C1 segment of cervical spinal cord (tissue), 14 donors: ENCODE data around the gene ST6GAL1.
A peak's percentile ranks its signal among the peaks of the same experiment; 100 is the strongest.
"Not testable (repeated sequence)": the region's sequence is repeated elsewhere in the genome, so short reads cannot be mapped to it uniquely, and the experiment has no call there.

Experiments
- DNase-seq, 14 donors: peaks; one replicate each; lab custom pipeline; 2025; lab: John Stamatoyannopoulos, UW

ST6GAL1 gene

DNA sequence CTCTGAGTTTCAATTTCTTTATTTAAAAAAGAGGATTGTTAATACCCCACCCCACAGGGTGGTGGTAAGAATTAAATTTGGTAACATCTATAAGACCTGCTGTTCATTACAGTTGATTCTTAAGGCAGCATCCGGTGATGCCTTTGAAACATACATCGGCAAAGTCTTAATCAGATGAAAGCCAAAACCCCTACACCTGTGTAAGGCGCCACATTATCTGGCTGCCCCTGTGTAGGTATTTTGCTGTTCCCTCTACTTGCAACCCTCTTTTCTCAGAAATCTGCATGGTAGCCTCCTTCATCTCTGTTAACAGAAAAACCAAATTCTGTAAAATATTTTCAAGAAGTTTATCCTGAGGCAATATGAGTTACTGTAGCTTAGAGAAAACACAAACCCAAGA is 90.0 kb downstream of the ST6GAL1 start:
- no peak for DNase-seq

DNA sequence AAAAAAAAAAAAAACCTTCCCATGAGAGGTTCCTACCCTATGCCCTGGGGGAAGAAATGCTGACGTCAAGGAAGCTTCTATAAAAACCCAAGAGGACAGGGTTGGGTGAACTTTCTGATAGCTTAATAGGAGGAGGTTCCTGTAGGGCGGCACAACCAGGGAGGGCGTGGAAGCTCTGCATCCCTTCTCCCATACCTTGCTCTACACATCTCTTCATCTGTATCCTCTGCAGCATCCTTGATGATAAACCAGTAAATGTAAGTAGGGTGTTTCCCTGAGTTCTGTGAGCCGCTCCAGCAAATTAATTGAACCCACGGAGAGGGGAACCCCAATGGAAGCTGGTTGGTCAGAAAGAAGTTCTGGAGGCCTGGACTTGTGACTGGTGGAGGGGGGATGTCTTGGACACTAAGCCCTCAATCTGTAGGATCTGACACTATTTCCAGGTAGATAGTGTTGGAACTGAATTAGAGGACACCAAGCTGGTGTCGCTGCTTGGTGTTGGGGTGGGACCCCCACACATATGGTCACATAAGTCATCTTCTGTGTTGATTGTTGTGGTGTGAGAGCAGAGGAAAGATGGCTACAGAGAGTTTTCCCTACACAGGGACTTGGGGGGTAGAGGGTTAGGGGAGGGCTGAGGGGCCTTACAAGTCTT is 91.5 kb downstream of the ST6GAL1 start:
- DNase-seq, result no peak

DNA sequence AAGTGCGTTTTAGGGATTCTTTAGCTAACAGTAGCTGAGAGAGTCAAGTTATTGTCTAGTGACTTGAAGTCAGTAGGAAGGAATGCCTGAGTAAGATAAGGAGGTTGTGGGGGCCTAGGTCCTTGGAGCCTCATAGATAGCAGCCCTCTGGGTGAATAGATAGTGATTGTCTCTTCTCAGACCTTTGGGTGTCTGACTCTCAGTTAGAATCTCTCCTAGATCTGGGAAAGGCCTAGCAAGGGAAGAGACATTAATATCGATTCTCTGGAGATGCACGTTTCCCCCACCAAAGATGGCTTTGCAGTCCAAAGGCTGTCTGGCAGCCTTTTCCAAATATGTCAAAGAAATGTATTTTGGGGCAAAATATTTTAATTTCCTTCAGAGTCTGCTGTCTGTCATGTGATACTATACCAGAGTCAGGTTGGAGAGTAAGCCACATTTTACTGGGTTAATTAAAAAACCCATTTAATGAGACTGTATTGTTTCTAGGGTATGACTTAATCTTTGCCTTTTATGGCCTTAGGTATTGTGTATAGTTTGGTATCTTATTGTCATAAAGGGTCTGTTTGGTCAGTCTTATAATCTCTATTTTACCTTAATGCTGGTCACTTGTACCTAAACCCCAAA is 92.2 kb downstream of the ST6GAL1 start:
- DNase-seq, result no peak

DNA sequence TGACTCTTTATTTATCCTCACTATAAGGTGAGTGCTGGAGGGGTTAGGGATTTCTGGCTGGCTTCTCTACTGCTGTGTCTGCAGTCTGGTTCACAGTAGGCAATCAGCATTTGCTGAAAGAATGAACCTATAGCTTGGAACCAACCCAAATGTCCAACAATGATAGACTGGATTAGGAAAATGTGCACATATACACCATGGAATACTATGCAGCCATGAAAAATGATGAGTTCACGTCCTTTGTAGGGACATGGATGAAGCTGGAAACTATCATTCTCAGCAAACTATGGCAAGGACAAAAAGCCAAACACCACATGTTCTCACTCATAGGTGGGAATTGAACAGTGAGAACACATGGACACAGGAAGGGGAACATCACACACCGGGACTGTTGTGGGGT is 93.0 kb downstream of the ST6GAL1 start:
- DNase-seq, result not testable (repeated sequence)

DNA sequence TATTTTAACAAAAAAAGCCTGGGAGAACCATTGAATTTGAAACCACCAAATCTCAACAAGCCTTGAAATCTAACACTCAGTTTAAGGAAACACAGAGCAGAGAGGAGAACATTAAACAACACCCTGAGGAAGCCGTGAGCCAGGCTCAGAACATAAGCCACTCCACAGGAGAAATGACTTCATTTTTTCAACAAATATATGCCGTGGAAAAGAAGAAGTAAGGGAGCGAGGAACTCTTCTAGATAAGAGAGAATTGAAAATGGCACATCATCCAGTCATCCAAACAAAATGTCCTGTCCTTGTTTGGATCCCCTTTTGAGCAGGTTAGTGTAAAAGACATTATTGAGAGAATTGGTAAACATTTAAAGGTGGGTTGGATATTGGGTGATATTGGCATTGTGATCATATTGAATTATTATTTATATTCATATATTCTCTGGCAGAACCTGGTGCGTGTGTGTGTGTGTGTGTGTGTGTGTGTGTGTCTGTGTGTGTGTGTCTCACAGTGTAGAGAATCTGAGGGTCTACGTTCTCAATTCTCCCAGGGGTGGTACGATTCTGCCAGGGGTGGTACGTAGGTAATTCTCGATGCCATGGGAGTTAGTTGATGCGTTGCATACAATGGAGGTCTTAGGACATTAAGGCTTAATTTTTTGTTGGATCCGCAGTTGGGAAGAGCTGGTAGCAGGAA is 94.4 kb downstream of the ST6GAL1 start:
- no peak for DNase-seq

DNA sequence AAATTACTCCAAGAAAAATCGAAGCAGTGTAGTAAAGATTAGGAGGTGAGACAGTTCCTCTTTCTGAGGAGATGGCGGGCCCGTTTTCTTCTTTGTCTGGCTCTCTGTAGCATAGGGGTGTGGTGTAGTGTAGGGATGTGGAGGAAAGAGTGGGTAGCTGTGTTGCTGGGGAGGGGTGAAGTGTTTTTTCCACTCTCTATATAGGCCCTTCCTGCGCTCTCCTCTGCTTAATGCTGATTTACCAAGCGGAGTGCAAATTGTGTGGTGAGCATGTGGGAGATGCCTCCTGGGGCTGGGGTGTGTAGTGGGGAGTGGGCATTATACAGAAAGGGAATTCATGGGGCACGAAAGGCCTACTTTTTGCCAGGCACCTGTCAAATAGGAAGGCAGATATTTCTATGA is 94.9 kb downstream of the ST6GAL1 start:
- DNase-seq, result no peak

DNA sequence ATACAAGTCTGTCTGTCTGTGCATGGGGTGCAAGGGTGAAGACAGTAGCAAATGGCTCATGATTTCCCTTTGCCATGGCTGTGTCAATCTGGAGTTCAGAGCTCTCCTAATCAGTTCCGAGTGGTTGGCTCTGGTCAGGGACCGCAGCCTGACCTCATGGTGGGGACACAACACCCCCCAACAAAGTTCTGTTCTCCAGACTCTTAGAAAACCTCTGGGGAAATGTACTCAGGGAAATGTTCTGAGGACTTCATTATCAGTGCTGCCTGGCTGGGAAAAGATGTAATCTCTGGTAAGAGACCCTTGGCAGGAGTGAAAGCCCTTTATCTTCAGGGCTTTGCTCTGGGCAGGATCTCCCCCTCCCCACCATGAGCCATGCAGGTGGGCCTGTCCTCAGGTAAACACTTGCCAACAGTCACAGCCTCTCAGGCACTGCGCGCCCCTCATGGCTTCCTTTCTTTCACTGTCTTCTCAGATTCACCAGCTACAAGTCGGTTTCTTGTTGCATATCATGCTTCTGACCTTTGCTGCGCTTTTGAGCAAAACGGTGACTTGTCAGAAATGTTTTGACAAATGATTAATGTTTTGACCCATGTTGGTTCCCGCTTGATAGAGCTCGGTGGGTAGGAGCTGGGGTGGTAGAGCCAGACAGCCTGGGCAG is 95.5 kb downstream of the ST6GAL1 start:
- no peak for DNase-seq

DNA sequence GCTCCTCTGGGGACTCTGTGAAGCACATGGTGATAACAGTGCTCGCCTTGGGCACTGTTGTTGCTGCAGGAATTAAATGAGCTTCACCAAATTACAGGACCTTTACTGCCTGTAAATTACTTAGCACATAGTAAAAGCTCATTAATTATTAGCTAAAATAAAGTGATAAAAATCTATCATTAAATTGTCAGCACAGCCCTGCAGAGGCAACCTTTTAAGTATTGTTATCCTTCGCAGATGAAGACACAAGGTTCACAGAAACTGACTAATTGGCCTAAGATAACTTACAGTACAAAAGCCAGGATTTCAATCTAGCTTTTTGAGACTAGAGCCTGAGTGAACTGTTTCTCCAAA is 96.0 kb downstream of the ST6GAL1 start:
- no peak for DNase-seq

DNA sequence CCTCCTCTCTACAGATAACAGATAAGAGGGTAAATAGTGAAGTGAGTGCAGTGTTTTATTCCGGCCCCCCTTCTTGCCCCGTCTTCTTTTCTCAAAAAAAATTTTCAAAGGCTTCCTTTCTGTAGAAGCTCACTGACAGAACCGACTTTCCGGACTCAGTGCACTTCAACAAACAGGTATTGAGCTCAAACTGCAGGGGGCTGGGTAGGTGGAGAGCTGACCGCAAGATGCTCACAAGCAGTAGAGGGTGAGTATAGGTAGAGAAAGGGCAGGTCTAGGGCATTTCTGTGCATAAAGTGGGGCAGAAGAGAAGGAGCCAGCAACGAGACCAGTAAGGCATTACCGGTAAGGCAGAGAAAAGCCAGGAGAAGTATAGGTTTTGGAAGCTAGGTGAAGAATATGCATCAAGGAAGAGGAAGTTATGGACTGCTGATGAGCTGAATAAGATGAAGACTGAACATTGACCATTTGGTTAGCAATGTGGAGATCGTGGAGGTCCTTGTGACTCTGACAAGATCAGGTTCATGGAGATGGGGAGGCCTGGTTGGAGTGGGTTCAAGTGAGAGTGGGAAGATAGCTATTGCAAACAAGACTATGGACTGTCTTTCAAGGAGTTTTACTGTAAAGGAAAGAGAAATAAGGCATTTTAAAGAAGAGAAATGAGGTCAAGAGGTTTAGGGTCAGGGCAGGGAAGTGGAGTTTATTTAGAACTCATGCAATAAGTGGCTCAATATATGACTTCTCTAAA is 97.4 kb downstream of the ST6GAL1 start:
- DNase-seq, result no peak

DNA sequence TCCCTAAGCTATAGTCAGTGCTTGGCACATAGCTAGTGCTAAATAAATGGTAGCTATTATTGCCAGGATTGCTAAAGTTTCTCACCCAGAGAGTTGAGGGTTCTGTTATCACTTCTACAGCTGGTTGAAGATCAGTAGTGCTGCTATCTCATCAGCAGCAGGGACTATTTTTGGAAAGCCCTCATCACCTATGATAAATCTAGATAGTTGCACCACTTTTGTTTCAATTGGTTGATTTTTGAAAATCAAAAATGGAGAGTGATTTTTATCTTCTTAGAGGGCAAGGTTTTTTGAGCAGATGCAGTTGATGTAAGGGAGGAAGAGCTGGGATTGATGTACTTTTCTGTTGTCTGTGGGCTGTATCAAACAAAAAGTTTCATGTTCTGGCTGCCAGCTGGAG is 101.6 kb downstream of the ST6GAL1 start:
- no peak for DNase-seq

DNA sequence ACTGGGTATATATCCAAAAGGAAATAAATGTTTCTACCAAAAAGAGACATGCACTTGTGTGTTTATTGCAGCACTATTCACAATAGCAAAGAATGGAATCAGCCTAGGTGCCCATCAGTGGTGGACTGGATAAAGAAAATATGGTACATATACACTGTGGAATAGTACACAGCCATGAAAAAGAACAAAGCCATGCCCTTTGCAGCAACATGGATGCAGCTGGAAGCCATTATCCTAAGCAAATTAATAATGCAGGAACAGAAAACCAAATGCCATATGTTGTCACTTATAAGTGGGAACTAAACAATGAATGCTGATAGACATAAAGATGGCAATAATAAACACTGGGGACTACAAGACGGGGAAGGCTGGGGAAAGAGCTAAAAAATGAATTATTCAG is 106.1 kb downstream of the ST6GAL1 start:
- DNase-seq, result no peak

DNA sequence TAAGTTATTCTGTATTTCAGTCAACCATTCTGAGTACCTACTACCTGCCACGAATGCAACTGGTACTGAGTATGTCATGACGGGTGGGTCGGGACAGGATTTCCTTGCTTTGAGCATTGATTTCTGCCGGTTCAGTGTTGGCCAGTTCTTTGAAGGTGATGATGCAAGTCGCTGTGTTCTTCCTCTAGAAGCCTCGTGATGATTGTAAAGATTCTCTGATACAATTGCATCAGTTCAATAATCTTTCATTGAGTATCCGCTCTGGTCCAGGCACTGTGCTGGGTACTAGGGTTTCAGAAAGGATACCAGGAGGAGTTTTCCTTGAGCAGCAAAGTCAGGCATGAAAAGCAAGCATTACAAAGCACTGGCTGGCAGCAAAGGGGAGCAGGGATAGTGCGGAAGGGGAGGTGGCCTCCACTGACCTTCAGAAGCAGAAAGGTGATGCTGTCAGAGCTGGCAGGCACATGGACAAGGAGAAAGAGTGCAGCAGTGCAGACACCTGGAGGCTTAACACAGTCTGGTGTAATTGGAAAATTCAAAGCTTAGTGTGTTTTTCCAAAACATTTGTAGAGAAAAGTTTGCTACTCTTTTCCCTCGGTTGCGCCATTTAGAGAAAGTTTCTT is 108.9 kb downstream of the ST6GAL1 start:
- no peak for DNase-seq

DNA sequence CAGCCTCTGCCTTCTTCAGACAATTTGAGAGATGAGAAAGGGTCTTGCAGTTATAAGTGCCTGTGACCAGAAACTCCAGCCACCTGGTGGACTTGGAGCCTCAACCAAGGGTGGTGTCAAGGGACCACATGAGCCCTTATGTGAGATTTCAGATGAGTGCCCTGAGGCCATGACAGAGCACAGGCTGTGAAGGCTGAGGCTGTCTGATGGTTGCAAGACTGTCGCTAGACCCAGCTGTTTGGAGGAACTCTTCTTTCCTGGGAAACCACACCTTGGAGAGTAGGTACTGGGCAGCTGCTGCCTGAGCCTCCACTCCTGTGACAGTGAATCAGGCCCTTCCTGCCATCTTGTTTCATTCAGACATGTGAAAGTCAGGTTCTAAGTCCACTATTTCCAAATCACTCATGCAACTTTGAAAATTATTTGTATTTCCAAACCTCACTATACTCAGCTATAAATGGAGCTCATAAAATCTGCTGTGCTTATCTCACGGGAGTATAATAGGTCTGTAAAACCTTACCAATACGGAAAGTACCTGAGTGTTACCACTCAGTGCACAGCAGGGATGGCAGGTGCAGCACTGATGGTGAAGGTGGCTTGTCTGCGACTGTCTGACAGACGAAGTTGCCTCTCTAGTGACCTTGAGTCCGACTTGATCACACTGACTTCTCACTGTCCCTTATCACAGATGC is 109.5 kb downstream of the ST6GAL1 start:
- DNase-seq, result no peak

DNA sequence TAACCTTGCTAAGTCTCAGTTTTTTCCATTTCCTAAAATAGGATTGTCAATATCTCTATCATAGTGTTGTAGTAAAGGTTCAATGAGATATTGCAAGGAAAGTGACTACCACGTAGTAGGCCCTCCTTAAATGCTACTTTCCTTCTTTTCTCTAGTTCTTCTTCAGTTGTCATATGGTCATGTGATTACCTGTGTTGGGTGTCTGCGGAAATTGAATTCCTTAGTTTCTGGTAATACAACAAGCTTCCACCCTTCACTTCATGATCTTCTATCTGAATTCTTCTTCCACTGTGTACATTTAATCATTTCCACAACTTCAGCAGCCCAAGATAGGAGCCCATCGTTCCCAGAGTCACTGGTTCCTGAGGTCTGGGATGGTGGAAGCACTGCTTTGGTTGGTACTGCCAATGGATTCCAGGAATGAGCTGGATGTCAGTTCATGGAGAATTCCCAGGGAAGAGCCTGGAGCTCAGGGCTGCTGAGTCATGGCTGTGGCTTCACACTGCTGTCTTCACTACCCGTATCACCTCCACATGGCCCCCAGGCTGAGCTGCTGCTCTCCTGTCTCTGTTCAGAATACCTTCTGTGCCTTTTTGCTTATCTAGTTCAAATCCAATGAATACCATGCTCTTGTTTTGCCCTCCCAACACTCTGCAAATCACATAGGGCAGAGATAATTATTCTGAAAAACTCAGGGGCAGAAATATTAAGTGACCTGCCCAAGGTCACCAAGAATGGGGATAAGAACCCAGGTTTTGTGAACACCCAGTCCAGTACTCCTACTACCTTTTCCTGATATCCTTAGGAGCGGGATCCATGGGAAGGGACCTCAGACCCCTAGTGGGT is 110.4 kb downstream of the ST6GAL1 start:
- DNase-seq, result no peak

DNA sequence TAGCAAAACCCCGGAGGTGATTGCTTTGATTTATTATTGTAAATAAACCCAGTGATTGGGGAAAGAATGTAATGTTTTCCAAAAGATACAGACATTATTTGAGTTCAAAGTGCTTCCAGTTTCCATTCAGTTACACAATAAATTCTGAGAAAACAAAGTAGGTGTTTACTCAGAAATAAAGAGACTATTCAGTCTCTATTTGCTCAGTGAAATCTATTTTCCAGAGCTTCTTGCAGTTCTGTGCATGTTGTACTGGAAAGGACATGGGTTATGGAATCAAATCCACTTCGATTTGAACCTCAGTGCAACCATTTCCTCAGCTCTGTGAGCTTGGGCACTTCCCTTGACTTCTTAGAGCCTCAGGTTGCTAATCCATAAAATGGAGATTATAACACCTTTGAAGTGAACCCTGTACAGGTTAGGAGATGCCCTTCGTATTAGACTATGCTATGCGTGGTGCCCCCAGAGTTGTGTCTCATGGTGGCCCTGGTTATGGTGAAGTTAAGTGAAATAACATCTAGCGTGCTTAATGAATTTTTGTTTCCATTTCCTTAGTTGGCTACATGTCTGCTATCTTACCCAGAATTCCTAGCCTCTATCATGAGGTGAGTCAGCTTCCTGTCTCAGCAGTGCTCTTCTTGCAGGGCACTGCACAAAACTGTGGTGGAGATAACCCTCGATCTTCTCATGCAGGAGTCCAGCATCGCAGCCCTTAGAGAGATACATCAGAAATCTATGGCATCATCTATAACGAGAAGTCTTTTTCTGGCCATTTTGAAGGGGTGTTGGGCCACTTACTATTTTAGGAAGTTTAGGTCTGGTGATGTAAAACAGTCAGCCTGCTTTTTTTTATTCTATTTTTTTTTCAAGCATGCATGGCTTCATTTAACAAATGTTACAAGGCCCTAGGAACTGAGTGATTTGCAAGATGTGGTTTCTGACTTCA is 111.3 kb downstream of the ST6GAL1 start:
- no peak for DNase-seq

DNA sequence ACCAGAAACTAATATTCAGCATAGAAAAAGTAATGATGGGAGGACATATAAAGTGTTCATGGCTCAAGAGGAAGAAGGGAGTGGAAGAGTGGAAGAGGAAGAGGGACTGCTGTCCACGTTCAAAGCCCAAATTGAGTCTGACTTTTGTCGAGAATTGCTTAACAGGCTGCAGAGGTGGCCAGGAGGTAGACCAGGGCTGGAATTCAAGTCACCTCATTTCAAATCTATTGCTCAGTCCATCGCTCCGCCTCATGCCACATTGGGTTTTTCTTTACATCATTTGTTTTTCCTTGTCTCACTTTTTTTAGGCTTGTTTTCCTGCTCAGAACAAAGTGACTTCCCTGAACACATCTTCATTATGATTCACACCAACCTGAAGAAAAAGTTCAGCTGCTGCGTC is 112.0 kb downstream of the ST6GAL1 start:
- no peak for DNase-seq

DNA sequence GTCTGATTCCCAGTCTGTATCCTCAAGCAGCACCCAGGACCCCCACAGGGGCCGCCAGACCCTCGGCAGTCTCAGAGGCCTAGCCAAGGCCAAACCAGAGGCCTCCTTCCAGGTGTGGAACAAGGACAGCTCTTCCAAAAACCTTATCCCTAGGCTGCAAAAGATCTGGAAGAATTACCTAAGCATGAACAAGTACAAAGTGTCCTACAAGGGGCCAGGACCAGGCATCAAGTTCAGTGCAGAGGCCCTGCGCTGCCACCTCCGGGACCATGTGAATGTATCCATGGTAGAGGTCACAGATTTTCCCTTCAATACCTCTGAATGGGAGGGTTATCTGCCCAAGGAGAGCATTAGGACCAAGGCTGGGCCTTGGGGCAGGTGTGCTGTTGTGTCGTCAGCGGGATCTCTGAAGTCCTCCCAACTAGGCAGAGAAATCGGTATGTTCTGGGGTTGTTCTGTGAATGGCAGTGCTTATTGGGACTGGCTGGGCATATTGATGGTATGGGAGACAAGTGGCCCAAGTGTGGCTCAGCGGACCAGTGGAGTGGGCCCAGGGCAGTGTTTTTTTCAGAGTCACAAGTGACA is 112.6 kb downstream of the ST6GAL1 start:
- DNase-seq, result no peak

DNA sequence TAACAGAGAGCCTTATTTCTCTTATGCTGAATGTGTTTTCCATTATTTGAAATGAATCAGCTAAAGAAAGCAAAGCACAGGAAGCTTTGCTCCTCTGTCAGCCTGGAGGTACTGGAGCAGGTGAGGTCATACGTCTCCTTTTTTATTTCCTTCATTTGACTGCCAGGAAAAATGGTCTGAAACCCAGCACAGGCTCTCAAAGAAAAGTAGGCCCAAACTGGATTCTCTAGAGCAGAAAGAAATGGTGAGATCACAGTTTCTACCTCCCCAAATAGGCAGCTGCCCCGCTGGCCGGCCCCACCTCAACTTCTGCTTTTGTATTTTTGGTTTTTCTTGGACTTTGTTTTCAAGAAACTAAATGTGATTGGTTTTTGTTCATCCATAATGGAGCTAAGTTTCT is 113.9 kb downstream of the ST6GAL1 start:
- DNase-seq, result peak in 1 of 14 donors; percentile 17
